ENCODE data around the gene FREM1. TPM values are rescaled to one million over a fixed set of nuclear protein-coding genes. Genes with fewer than 3 reads are reported as not detected.

Gene FREM1
- total and polyA plus RNA-seq, 2 of the 13 experiments (the other 11 are each of a cell fraction or from before 2014, with no cell fraction given), result 64.3 to 202 TPM

DNA sequence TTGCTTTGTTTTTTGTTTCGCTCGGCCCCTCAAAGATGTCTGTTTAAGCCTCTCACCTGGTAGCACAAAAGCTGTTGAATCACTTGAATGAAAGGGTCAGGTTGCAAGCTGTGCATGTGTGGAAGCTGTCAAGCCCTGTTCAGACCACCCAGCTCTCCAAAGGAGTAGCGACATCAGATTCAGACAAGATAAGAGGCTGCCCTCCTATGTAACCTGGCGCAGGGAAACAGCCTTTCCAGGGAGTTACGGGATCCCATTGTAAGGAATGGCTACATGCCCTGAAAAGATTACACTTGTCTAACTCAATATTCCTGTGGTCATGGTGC is 2.9 kb downstream of the FREM1 start:
- BruUV-seq (replicated peaks), result no TSS peak
- H3K27ac ChIP-seq (ENCODE audit: extremely low read length, insufficient read depth, low read length), result no peak overlapping the region
- no peaks in the 10 kb centered on the region for H3K9me3 ChIP-seq (ENCODE audit: low read length)
- intact Hi-C loops (cut with micrococcal nuclease; ENCODE audit: unreplicated experiment) (no loop called here), in situ Hi-C loops (cut with HindIII; ENCODE audit: extremely low pct_ligation_motif_present, low pct_unique_long_range_greater_than_20kb) (no loop called here)
- peak overlapping the region in 1 of 3 experiments; percentile 63; a peak in 2 of 6 replicates for H3K4me3 ChIP-seq (replicated peaks in 1 of 3; ENCODE audit: insufficient read depth in 1 of 3, low read depth in 2 of 3, low read length in 3 of 3)
- WGBS (ENCODE audit: low lambda C conversion rate), result 93% methylated on average over 5 of the region's 5 CpGs
- FAIRE-seq, result no peak
- peaks cover 79% of the 10 kb centered on the region for H3K4me1 ChIP-seq (ENCODE audit: insufficient read depth, low read length)
- TF ChIP-seq RBFOX2 (IDR thresholded peaks at IDR 0.05; ENCODE audit: low read depth, low read length) (0 out of 2 replicates have a peak, but pooled peaks have one; percentile 1), ZNF501 (CRISPR knock-in tag; IDR thresholded peaks at IDR 0.05) (no peak)
- CTCF ChIA-PET (ENCODE audit: low intra/inter-chr PET ratio, low total read pairs), result no interaction called here
- H3K27me3 ChIP-seq (ENCODE audit: control insufficient read depth in 1 of 2, insufficient read depth in 2 of 2, low read length in 2 of 2), result no peaks in the 10 kb centered on the region; a peak in 3 of 5 replicates
- H3K4me2 ChIP-seq (ENCODE audit: low read depth, low read length), result peak overlapping the region; percentile 85
- DNase-seq (ENCODE audit: low spot score), result no peak
- peaks cover 48% of the 10 kb centered on the region for H3K79me2 ChIP-seq (ENCODE audit: insufficient read depth, low read length)
- no peak overlapping the region for H2AFZ ChIP-seq (ENCODE audit: low read length)
- peak overlapping the region; percentile 0; the same call in 1 of the 2 replicates for H3K9ac ChIP-seq (ENCODE audit: insufficient read depth, low read depth, low read length)
- POLR2A ChIA-PET, result no interaction called here
- ATAC-seq, result no peak
- H4K20me1 ChIP-seq (ENCODE audit: insufficient read depth, low read length), result no peaks in the 10 kb centered on the region
- no peaks in the 10 kb centered on the region for H3K36me3 ChIP-seq (replicated peaks in 1 of 2; ENCODE audit: control insufficient read depth in 1 of 2, insufficient read depth in 2 of 2, low read length in 2 of 2)

GRCh38 chr9:14906644-14907359 is 3.4 kb downstream of the FREM1 start:
- no TSS peak for BruUV-seq (replicated peaks)
- TF ChIP-seq THAP9 (CRISPR knock-in tag; IDR thresholded peaks at IDR 0.05; ENCODE audit: borderline replicate concordance) (no peak), RBFOX2 (IDR thresholded peaks at IDR 0.05; ENCODE audit: low read depth, low read length) (0 out of 2 replicates have a peak, but pooled peaks have one; percentile 22)
- ChIA-PET CTCF (ENCODE audit: low intra/inter-chr PET ratio, low total read pairs) (no interaction called here), POLR2A (no interaction called here)
- no peaks in the 10 kb centered on the region; a peak in 3 of 5 replicates for H3K27me3 ChIP-seq (ENCODE audit: control insufficient read depth in 1 of 2, insufficient read depth in 2 of 2, low read length in 2 of 2)
- no peaks in the 10 kb centered on the region for H4K20me1 ChIP-seq (ENCODE audit: insufficient read depth, low read length)
- no peak for DNase-seq (ENCODE audit: low spot score)
- intact Hi-C loops (cut with micrococcal nuclease; ENCODE audit: unreplicated experiment) (no loop called here), in situ Hi-C loops (cut with HindIII; ENCODE audit: extremely low pct_ligation_motif_present, low pct_unique_long_range_greater_than_20kb) (no loop called here)
- no peak overlapping the region for H2AFZ ChIP-seq (ENCODE audit: low read length)
- H3K4me3 ChIP-seq (replicated peaks in 1 of 3; ENCODE audit: insufficient read depth in 1 of 3, low read depth in 2 of 3, low read length in 3 of 3), result no peak overlapping the region; a peak in 1 of 6 replicates
- H3K4me1 ChIP-seq (ENCODE audit: insufficient read depth, low read length), result peaks cover 81% of the 10 kb centered on the region
- peak overlapping the region; percentile 85 for H3K4me2 ChIP-seq (ENCODE audit: low read depth, low read length)
- H3K9me3 ChIP-seq (ENCODE audit: low read length), result no peaks in the 10 kb centered on the region
- no peak for ATAC-seq
- no peak for FAIRE-seq
- H3K36me3 ChIP-seq (replicated peaks in 1 of 2; ENCODE audit: control insufficient read depth in 1 of 2, insufficient read depth in 2 of 2, low read length in 2 of 2), result no peaks in the 10 kb centered on the region
- 76% methylated on average over 2 of the region's 2 CpGs for WGBS (ENCODE audit: low lambda C conversion rate)
- H3K27ac ChIP-seq (ENCODE audit: extremely low read length, insufficient read depth, low read length), result no peak overlapping the region
- peak overlapping the region; percentile 0; the same call in 1 of the 2 replicates for H3K9ac ChIP-seq (ENCODE audit: insufficient read depth, low read depth, low read length)
- peaks cover 54% of the 10 kb centered on the region for H3K79me2 ChIP-seq (ENCODE audit: insufficient read depth, low read length)
